Measurements from ENCODE around the gene UCN3.

GRCh38 chr10:5361966-5362365 is 2.8 kb upstream of the UCN3 start:
- TF ChIP-seq, protein P1, sequence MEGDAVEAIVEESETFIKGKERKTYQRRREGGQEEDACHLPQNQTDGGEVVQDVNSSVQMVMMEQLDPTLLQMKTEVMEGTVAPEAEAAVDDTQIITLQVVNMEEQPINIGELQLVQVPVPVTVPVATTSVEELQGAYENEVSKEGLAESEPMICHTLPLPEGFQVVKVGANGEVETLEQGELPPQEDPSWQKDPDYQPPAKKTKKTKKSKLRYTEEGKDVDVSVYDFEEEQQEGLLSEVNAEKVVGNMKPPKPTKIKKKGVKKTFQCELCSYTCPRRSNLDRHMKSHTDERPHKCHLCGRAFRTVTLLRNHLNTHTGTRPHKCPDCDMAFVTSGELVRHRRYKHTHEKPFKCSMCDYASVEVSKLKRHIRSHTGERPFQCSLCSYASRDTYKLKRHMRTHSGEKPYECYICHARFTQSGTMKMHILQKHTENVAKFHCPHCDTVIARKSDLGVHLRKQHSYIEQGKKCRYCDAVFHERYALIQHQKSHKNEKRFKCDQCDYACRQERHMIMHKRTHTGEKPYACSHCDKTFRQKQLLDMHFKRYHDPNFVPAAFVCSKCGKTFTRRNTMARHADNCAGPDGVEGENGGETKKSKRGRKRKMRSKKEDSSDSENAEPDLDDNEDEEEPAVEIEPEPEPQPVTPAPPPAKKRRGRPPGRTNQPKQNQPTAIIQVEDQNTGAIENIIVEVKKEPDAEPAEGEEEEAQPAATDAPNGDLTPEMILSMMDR (IDR thresholded peaks at IDR 0.05; ENCODE audit: low read depth, low read length) = no peak
- TF ChIP-seq MYC (IDR thresholded peaks at IDR 0.05; ENCODE audit: low read depth, low read length) (no peak), POLR2A (IDR thresholded peaks at IDR 0.05; ENCODE audit: extremely low read depth, insufficient read length) (no peak)
